Neural cell (in vitro differentiated cells): ENCODE measurements around the gene PPP1R12B. TPM values are rescaled to one million over a fixed set of nuclear protein-coding genes. Genes with fewer than 3 reads are reported as not detected.
"Not testable (repeated sequence)": the region's sequence is repeated elsewhere in the genome, so short reads cannot be mapped to it uniquely, and the experiment has no call there.

ENCODE experiments used
- H2AFZ ChIP-seq: fragments of 200-600, 300-800 bp; sonication (generic), shearing (Covaris generic); 2 replicates; pipeline ENCODE4 v1.6.0; 2014; ENCODE audit warnings: low read depth, mild to moderate bottlenecking, antibody characterized with exemption, low read length, moderate library complexity
- H3F3A ChIP-seq: fragments of 200-600 bp; shearing (Covaris generic); 2 replicates; pipeline ENCODE4 v1.6.1; 2016; ENCODE audit warnings: mild to moderate bottlenecking, moderate library complexity, mixed read lengths, antibody characterized with exemption, low read length; ENCODE audit not compliant: insufficient read depth, poor library complexity, severe bottlenecking
- H3K27ac ChIP-seq: fragments of 200-600, 300-800 bp; sonication (generic), shearing (Covaris generic); 2 replicates; pipeline ENCODE4 v1.5.1; 2014; ENCODE audit warnings: mild to moderate bottlenecking, low read length, moderate library complexity
- H3K27me3 ChIP-seq: fragments of 300-800, 200-600 bp; sonication (generic), shearing (Covaris generic); 2 replicates; pipeline ENCODE4 v1.6.0; 2014; ENCODE audit warnings: mild to moderate bottlenecking, low read depth, low read length, moderate library complexity; ENCODE audit not compliant: insufficient read depth
- H3K36me3 ChIP-seq: fragments of 300-800, 200-600 bp; sonication (generic), shearing (Covaris generic); 2 replicates; pipeline ENCODE4 v1.5.1; 2014; ENCODE audit warnings: mild to moderate bottlenecking, antibody characterized with exemption, low read length, moderate library complexity; ENCODE audit not compliant: insufficient read depth
- H3K4me2 ChIP-seq: fragments of 300-800, 200-600 bp; sonication (generic), shearing (Covaris generic); 2 replicates; pipeline ENCODE4 v1.6.0; 2014; ENCODE audit warnings: mild to moderate bottlenecking, low read length
- H3K4me3 ChIP-seq: fragments of 300-800, 200-600 bp; sonication (generic), shearing (Covaris generic); 2 replicates; pipeline ENCODE4 v1.5.1; 2014; ENCODE audit warnings: mild to moderate bottlenecking, low read length, moderate library complexity
- H3K79me2 ChIP-seq: fragments of 200-600 bp; shearing (Covaris generic); replicated peaks from 2 replicates; pipeline ENCODE4 v1.6.0; 2014; ENCODE audit warnings: mild to moderate bottlenecking, low read length, moderate library complexity; ENCODE audit not compliant: insufficient read depth
- H3K9ac ChIP-seq: fragments of 300-800, 200-600 bp; sonication (generic), shearing (Covaris generic); 2 replicates; pipeline ENCODE4 v1.6.1; 2016; ENCODE audit warnings: mild to moderate bottlenecking, low read length, mixed read lengths
- H3K9me2 ChIP-seq: fragments of 200-600 bp; shearing (Covaris generic); 2 replicates; pipeline ENCODE4 v1.6.1; 2016; ENCODE audit warnings: mild to moderate bottlenecking, low read length, mixed read lengths; ENCODE audit not compliant: insufficient read depth
- H3K9me3 ChIP-seq: fragments of 200-600, 300-800 bp; sonication (generic), shearing (Covaris generic); 2 replicates; pipeline ENCODE4 v1.6.1; 2016; ENCODE audit warnings: mild to moderate bottlenecking, mixed run types, low read length, moderate library complexity, mixed read lengths
- H4K20me1 ChIP-seq: fragments of 200-600 bp; shearing (Covaris generic); 2 replicates; pipeline ENCODE4 v1.6.1; 2016; ENCODE audit warnings: mild to moderate bottlenecking, mixed run types; ENCODE audit not compliant: insufficient read depth
- CTCF ChIP-seq: fragments of 450-650 bp; IDR thresholded peaks from 2 replicates; pipeline ENCODE4 v1.5.1; 2014; ENCODE audit warnings: antibody characterized with exemption, mild to moderate bottlenecking, moderate library complexity; ENCODE audit not compliant: poor library complexity, severe bottlenecking
- EP300 ChIP-seq: fragments of 450-650 bp; conservative IDR thresholded peaks from 2 replicates; pipeline ENCODE4 v1.6.1; 2014; ENCODE audit warnings: antibody characterized with exemption, mild to moderate bottlenecking, moderate library complexity; ENCODE audit not compliant: poor library complexity, severe bottlenecking
- EZH2 ChIP-seq: fragments of 200-600, 300-800 bp; shearing (Covaris generic), sonication (generic); IDR thresholded peaks from 2 replicates; pipeline ENCODE4 v1.6.1; 2014; ENCODE audit warnings: antibody characterized with exemption, low read length, borderline replicate concordance, mild to moderate bottlenecking; ENCODE audit not compliant: insufficient read depth, poor library complexity, severe bottlenecking
- MXI1 ChIP-seq: fragments of 450-650 bp; conservative IDR thresholded peaks from 2 replicates; pipeline ENCODE4 v1.6.1; 2014; ENCODE audit warnings: antibody characterized with exemption, mild to moderate bottlenecking; ENCODE audit not compliant: poor library complexity, severe bottlenecking
- POLR2AphosphoS5 ChIP-seq: IDR thresholded peaks from 2 replicates; pipeline ENCODE4 v1.6.1; 2012
- RAD21 ChIP-seq: fragments of 450-650 bp; conservative IDR thresholded peaks from 2 replicates; pipeline ENCODE4 v1.6.1; 2014; ENCODE audit warnings: antibody characterized with exemption, mild to moderate bottlenecking, moderate library complexity
- REST ChIP-seq: IDR thresholded peaks from 2 replicates; pipeline ENCODE4 v1.6.1; 2012; ENCODE audit warnings: borderline replicate concordance
- SMC3 ChIP-seq: fragments of 450-650 bp; conservative IDR thresholded peaks from 2 replicates; pipeline ENCODE4 v1.6.1; 2014; ENCODE audit warnings: antibody characterized with exemption, mild to moderate bottlenecking, moderate library complexity; ENCODE audit not compliant: poor library complexity
- TAF1 ChIP-seq: IDR thresholded peaks from 2 replicates; pipeline ENCODE4 v1.6.1; 2012; ENCODE audit warnings: low read depth
- polyA plus RNA-seq: library from polyadenylated mRNA; depleted of rRNA; stranded (reverse); fragments of >200 nt; gene quantifications from 2 replicates; pipeline ENCODE4 v1.2.3, GENCODE V29; 2014

Gene PPP1R12B
- polyA plus RNA-seq, 1 donor from 2014 or later = 9.8 TPM

GRCh38 chr1:202376247-202376646 is 27.7 kb downstream of the PPP1R12B start:
- Histone ChIP-seq H3K9me2 (no peaks in the 10 kb centered on the region), H2AFZ (no peak overlapping the region), H3K4me2 (no peak overlapping the region), H3K4me3 (no peak overlapping the region), H3K9me3 (no peaks in the 10 kb centered on the region), H3F3A (no peaks in the 10 kb centered on the region), H4K20me1 (no peaks in the 10 kb centered on the region), H3K27me3 (no peaks in the 10 kb centered on the region), H3K79me2 (no peaks in the 10 kb centered on the region), H3K36me3 (no peaks in the 10 kb centered on the region), H3K27ac (no peak overlapping the region), H3K9ac (no peak overlapping the region)
- TF ChIP-seq SMC3 (no peak), EZH2 (no peak), POLR2AphosphoS5 (no peak), TAF1 (no peak), EP300 (no peak), RAD21 (no peak), MXI1 (no peak), REST (no peak), CTCF (no peak)

GRCh38 chr1:202379884-202380529 is 31.5 kb downstream of the PPP1R12B start:
- not testable (repeated sequence) for H3F3A ChIP-seq, H3K27me3 ChIP-seq, H3K36me3 ChIP-seq, H3K27ac ChIP-seq, H3K9ac ChIP-seq, H4K20me1 ChIP-seq, H3K9me3 ChIP-seq, H3K4me2 ChIP-seq, H3K4me3 ChIP-seq, H3K79me2 ChIP-seq, H2AFZ ChIP-seq, H3K9me2 ChIP-seq

- not testable (repeated sequence) for H3K4me2 ChIP-seq, H2AFZ ChIP-seq, H3K4me3 ChIP-seq, H3K9me3 ChIP-seq, H4K20me1 ChIP-seq, H3K9ac ChIP-seq, H3K27me3 ChIP-seq, H3K9me2 ChIP-seq, H3K79me2 ChIP-seq, H3F3A ChIP-seq, H3K36me3 ChIP-seq, H3K27ac ChIP-seq
These were observed 32.0 kb downstream of the PPP1R12B start for GRCh38 chr1:202380535-202380934.

GRCh38 chr1:202381867-202382266 is 33.4 kb downstream of the PPP1R12B start:
- H3K9me2 ChIP-seq, H3K9me3 ChIP-seq, H3K4me2 ChIP-seq, H3K79me2 ChIP-seq, H3K27ac ChIP-seq, H4K20me1 ChIP-seq, H2AFZ ChIP-seq, H3K9ac ChIP-seq, H3K4me3 ChIP-seq, H3K27me3 ChIP-seq, H3K36me3 ChIP-seq, H3F3A ChIP-seq: not testable (repeated sequence)

- not testable (repeated sequence) for H4K20me1 ChIP-seq, H2AFZ ChIP-seq, H3K4me3 ChIP-seq, H3K79me2 ChIP-seq, H3K9me2 ChIP-seq, H3K36me3 ChIP-seq, H3K9ac ChIP-seq, H3K9me3 ChIP-seq, H3F3A ChIP-seq, H3K4me2 ChIP-seq, H3K27ac ChIP-seq, H3K27me3 ChIP-seq
These were observed 47.3 kb downstream of the PPP1R12B start for GRCh38 chr1:202395831-202396230.
